Measurements from ENCODE around the gene ZNF407.

Gene ZNF407

DNA sequence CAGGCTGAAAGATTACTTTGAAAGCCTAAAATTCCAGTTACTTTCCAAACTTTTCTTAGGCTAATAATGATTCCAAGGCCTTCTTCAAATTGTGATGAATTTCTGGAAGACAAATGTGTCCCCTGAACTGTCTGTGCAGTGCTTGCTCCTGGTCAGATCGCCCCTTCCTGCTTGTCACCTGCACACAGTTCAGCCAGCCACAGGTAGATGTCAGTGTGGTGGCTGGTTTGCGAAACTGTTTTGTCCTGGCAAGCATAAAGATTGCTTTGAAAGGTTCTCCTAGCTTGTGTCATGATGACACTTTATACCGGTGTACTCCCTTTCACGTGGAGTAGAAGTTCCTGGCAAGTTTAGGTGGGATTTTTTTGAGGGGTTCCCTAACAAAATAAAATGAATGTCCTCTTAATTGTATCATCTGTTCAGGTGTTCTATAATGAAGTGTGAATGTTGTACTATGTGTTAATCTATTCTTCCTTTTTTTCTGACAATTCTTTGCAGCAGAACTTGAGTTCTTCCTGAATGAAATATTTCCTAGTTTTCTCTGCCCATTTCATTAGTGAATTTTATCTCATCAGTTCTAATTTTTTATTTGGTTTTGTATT, 298.8 kb downstream of the ZNF407 start:
- Histone ChIP-seq H3K4me3 (IDR thresholded peaks at IDR 0.05; ENCODE audit: insufficient read depth, low read depth, low read length) (no peak overlapping the region), H3K27ac (no peak overlapping the region), H3K79me2 (ENCODE audit: insufficient read depth, low read depth) (no peaks in the 10 kb centered on the region), H4K20me1 (ENCODE audit: insufficient read depth) (no peaks in the 10 kb centered on the region), H3K4me2 (no peak overlapping the region), H3K36me3 (ENCODE audit: insufficient read depth) (no peaks in the 10 kb centered on the region), H2AFZ (ENCODE audit: low read depth) (no peak overlapping the region), H3K9ac (no peak overlapping the region), H3K27me3 (ENCODE audit: insufficient read depth, low read depth) (no peaks in the 10 kb centered on the region), H3K4me1 (ENCODE audit: low read depth, poor library complexity, severe bottlenecking) (peaks cover 16% of the 10 kb centered on the region)
- TF ChIP-seq, protein P1, sequence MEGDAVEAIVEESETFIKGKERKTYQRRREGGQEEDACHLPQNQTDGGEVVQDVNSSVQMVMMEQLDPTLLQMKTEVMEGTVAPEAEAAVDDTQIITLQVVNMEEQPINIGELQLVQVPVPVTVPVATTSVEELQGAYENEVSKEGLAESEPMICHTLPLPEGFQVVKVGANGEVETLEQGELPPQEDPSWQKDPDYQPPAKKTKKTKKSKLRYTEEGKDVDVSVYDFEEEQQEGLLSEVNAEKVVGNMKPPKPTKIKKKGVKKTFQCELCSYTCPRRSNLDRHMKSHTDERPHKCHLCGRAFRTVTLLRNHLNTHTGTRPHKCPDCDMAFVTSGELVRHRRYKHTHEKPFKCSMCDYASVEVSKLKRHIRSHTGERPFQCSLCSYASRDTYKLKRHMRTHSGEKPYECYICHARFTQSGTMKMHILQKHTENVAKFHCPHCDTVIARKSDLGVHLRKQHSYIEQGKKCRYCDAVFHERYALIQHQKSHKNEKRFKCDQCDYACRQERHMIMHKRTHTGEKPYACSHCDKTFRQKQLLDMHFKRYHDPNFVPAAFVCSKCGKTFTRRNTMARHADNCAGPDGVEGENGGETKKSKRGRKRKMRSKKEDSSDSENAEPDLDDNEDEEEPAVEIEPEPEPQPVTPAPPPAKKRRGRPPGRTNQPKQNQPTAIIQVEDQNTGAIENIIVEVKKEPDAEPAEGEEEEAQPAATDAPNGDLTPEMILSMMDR (conservative IDR thresholded peaks at IDR 0.05; ENCODE audit: low read depth, low read length): peak; percentile 72

DNA sequence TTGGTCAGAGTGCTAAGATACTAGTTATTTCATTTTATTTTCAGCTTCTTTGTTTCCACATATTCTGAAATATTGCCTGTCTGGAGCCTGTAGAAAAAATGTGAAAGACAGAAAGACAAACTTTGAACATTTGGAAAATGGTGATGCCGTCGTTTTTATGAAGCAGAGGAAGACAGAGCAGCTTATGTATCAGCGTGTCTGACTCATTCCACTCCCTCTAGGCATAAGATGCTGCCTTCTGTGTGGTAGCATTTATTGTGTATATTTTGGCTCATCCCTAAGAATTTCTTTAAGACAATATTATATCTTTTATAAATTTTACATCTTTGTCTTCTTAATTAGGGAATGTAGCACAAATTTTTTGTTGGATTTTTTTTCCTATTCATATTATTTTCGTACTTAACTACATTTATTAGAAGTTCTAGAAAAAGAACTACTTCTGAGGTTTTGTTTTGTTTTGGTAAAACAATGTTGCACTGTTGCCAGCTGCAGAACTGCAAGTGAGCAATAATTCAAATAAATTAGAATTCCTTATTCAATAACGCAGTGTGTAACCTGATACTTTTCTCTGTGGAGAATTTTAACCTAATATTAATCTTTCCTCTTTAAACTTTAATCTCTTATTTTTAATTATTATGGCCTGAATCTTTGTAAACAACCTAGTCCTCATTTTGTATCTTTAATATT, 300.4 kb downstream of the ZNF407 start:
- no peaks in the 10 kb centered on the region for H3K27me3 ChIP-seq (ENCODE audit: insufficient read depth, low read depth)
- no peak overlapping the region for H3K9ac ChIP-seq
- H3K79me2 ChIP-seq (ENCODE audit: insufficient read depth, low read depth): no peaks in the 10 kb centered on the region
- H3K27ac ChIP-seq: no peak overlapping the region
- TF ChIP-seq, protein P1 (conservative IDR thresholded peaks at IDR 0.05; ENCODE audit: low read depth, low read length): no peak
- H4K20me1 ChIP-seq (ENCODE audit: insufficient read depth): no peaks in the 10 kb centered on the region
- no peak overlapping the region for H3K4me2 ChIP-seq
- no peak overlapping the region for H2AFZ ChIP-seq (ENCODE audit: low read depth)
- no peak overlapping the region for H3K4me3 ChIP-seq (IDR thresholded peaks at IDR 0.05; ENCODE audit: insufficient read depth, low read depth, low read length)
- H3K36me3 ChIP-seq (ENCODE audit: insufficient read depth): no peaks in the 10 kb centered on the region
- peaks cover 16% of the 10 kb centered on the region for H3K4me1 ChIP-seq (ENCODE audit: low read depth, poor library complexity, severe bottlenecking)

DNA sequence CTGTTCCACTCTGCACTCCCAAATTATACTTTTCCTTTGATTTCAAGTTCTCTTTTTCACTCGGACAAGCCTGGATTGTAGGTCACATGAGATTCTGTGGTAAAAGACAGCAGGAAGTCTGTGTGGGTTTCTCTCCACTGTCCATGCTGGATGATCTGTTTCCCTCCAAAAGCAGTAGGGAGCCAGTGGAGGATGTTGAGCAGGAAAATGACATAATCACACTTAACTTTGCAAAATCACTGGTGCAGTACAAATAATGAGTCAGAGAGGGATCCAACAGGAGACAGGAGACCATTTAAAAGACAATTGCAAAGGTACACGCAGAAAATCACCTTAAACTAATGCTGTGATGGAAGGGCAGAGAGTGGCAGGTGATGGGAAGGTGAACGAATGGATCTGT, 301.3 kb downstream of the ZNF407 start:
- Histone ChIP-seq H2AFZ (ENCODE audit: low read depth) (no peak overlapping the region), H3K79me2 (ENCODE audit: insufficient read depth, low read depth) (no peaks in the 10 kb centered on the region), H3K27me3 (ENCODE audit: insufficient read depth, low read depth) (no peaks in the 10 kb centered on the region), H3K27ac (no peak overlapping the region), H3K9ac (no peak overlapping the region), H3K4me1 (ENCODE audit: low read depth, poor library complexity, severe bottlenecking) (peaks cover 16% of the 10 kb centered on the region), H4K20me1 (ENCODE audit: insufficient read depth) (no peaks in the 10 kb centered on the region), H3K4me2 (no peak overlapping the region), H3K4me3 (IDR thresholded peaks at IDR 0.05; ENCODE audit: insufficient read depth, low read depth, low read length) (no peak overlapping the region), H3K36me3 (ENCODE audit: insufficient read depth) (no peaks in the 10 kb centered on the region)
- TF ChIP-seq, protein P1 (conservative IDR thresholded peaks at IDR 0.05; ENCODE audit: low read depth, low read length): no peak

DNA sequence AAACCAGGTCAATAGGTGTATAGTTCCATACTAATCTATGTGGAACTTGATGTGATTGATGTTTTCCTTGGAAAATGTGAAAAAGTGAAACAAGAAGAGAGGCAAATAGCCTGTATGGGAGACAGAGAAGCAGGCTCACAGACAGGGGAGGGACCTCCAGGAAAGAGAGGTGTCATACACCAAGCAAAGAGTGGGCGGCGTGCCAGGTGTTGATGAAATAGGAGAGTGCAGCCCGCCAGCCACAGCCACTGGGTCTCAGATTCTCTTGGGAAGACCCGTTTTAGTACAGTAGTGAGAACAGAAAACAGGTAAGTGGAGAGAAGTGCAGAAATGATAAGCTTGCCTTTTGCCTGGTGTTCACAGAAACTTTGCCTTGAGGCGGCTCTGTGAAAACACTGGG, 301.9 kb downstream of the ZNF407 start:
- Histone ChIP-seq H2AFZ (ENCODE audit: low read depth) (no peak overlapping the region), H3K79me2 (ENCODE audit: insufficient read depth, low read depth) (no peaks in the 10 kb centered on the region), H3K4me1 (ENCODE audit: low read depth, poor library complexity, severe bottlenecking) (peaks cover 16% of the 10 kb centered on the region), H3K36me3 (ENCODE audit: insufficient read depth) (no peaks in the 10 kb centered on the region), H3K27me3 (ENCODE audit: insufficient read depth, low read depth) (no peaks in the 10 kb centered on the region), H3K4me2 (no peak overlapping the region), H4K20me1 (ENCODE audit: insufficient read depth) (no peaks in the 10 kb centered on the region), H3K9ac (no peak overlapping the region), H3K4me3 (IDR thresholded peaks at IDR 0.05; ENCODE audit: insufficient read depth, low read depth, low read length) (no peak overlapping the region), H3K27ac (no peak overlapping the region)
- TF ChIP-seq, protein P1 (conservative IDR thresholded peaks at IDR 0.05; ENCODE audit: low read depth, low read length): no peak

Measured in KMS-11 (cell line).